GM13977 (cell line): ENCODE results near the gene BMP2K.

ENCODE experiments used
- DNase-seq: peaks from one replicate; pipeline ENCODE4 v3.0.0; 2012; ENCODE audit warnings: low spot score
- in situ Hi-C: fragments of 300-500 bp; cut with MboI; formaldehyde crosslinking; loops from one replicate; pipeline ENCODE4 v1.12.0; 2022; ENCODE audit warnings: low sequenced_read_pairs, low pct_unique_long_range_greater_than_20kb, mixed read lengths, inconsistent platforms; ENCODE audit not compliant: unreplicated experiment
- TF ChIP-seq, protein P1 (sequence below): IDR thresholded peaks from 2 replicates; pipeline ENCODE4 v1.5.1; 2012; ENCODE audit warnings: mild to moderate bottlenecking, control low read depth; ENCODE audit not compliant: insufficient read depth; ENCODE audit errors: extremely low read depth, missing control alignments

BMP2K gene

DNA sequence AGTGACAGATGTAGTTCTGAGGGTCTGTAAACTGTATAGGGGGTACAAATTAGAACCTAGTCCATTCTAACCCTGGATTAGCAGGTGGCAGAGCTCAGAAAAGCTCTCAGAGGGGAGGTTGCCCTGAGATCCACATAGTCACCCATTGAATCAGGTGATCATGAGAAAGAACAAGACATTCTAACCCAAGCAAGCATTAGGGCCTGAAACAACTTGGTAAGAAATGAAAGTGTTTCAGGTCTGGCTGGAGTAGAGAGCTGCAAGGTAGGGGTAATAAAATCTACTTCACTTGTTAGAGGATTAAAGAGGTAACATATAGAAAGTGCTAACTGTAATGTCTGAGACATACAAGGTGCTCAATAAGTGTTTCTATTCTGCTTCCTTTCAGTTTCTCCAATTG is 8.8 kb upstream of the BMP2K start:
- DNase-seq = no peak
- in situ Hi-C loops = no loop called here
- TF ChIP-seq, protein P1, sequence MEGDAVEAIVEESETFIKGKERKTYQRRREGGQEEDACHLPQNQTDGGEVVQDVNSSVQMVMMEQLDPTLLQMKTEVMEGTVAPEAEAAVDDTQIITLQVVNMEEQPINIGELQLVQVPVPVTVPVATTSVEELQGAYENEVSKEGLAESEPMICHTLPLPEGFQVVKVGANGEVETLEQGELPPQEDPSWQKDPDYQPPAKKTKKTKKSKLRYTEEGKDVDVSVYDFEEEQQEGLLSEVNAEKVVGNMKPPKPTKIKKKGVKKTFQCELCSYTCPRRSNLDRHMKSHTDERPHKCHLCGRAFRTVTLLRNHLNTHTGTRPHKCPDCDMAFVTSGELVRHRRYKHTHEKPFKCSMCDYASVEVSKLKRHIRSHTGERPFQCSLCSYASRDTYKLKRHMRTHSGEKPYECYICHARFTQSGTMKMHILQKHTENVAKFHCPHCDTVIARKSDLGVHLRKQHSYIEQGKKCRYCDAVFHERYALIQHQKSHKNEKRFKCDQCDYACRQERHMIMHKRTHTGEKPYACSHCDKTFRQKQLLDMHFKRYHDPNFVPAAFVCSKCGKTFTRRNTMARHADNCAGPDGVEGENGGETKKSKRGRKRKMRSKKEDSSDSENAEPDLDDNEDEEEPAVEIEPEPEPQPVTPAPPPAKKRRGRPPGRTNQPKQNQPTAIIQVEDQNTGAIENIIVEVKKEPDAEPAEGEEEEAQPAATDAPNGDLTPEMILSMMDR = no peak

DNA sequence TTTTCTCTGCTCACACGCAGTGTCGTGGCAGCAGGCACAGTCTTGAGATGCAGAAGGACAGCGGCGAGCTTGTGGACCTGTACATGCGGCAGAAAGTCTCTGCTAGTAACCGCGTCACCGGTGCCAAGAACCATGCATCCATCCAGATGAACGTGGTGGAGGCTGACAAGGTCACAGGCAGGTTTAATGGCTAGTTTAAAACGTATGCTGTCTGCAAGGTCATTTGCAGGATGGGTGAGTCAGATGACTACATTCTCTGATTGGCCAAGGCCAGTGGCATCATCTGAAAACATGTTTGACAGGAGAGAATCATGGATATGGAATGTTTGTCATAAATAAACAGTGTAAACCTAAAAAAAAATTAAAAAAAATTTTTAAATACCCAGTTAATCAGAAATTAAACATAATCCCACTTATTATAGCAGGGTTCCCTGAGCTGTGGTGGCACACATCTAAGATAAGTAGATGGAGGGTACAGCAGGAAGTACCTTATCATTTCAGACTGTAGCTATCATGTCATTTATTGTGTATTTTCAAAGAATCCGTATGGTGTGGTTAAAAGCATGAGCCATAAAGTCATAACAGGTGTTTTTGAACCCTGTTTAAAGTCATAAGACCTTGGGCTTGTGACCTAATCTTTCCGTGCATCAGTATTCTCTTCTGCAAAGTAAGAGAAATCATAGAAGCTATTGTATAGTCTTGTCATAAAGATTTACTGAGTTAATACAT is 7.5 kb upstream of the BMP2K start:
- in situ Hi-C loops = no loop called here
- no peak for DNase-seq
- TF ChIP-seq, protein P1 = no peak

DNA sequence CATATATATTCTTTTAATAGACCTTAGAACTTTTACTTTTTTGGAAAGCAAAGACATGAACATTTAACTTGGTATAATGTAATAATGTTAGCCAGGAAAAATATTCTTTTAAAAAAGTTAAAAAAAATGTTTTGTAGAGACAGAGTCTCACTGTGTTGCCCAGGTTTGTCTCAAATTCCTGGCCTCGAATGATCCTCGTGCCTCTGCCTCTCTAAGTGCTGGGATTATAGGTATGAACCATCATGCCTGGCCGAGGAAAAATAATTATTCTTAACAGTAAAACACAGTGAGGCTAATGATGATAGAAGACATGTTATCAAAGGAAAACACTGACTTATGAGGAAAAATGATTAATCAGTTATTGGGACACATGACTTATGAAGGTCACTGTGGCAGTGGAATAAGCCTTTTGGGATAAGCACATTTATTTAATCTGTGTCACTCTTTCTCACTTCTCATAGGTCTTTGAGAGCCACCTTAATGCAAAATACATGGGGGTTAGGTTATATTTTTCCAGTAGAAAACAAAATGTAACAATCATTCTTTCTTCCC is 6.0 kb upstream of the BMP2K start:
- DNase-seq = no peak
- in situ Hi-C loops = no loop called here
- TF ChIP-seq, protein P1 = no peak

DNA sequence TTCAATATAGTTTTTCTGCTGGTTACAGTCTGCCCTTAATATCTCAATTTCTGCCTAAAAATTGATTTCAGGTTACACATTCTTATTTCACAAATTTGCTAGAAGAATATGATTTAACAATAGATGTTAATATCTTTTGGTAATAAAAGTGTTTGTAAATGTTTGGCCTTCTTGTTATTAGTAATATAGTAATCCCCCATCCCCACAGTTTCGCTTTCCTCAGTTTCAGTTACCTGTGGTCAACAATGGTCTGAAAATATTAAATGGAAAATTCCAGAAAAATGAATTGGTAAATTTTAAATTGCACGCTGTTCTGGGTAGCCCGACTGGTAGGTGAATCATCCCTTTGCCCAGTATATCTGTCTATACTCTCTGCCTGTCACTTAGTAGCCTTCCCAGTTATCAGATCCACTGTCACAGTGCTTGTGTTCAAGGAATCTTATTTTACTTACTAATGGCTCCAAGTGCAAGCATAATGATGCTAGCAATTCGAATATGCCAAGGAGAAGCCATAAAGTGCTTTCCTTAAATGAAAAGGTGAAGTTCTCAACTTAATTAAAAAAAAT is 3.5 kb upstream of the BMP2K start:
- DNase-seq = no peak
- in situ Hi-C loops = no loop called here
- TF ChIP-seq, protein P1 = no peak

GRCh38 chr4:78774417-78774816 is 1.7 kb upstream of the BMP2K start:
- in situ Hi-C loops = no loop called here
- peak; percentile 36 for DNase-seq
- TF ChIP-seq, protein P1 = no peak

GRCh38 chr4:78775303-78776078 is 659 bp upstream of the BMP2K start:
- DNase-seq = peak; percentile 90
- in situ Hi-C loops = no loop called here

More at GRCh38 chr4:78775303-78776078, 659 bp upstream of the BMP2K start:
- TF ChIP-seq, protein P1 = no peak
